MM.1S (cell line): Measurements from ENCODE around the gene ZNF804B.
A peak's percentile ranks its signal among the peaks of the same experiment; 100 is the strongest.

Source experiments
- DNase-seq: peaks from one replicate; pipeline ENCODE4 v3.0.0-alpha.2; 2015
- H2AFZ ChIP-seq: fragments of 300-600 bp; sonication (generic); 2 replicates; pipeline ENCODE4 v1.6.0; 2016; ENCODE audit warnings: antibody characterized with exemption, low read length
- H3F3A ChIP-seq: fragments of 300-600 bp; sonication (generic); 2 replicates; pipeline ENCODE4 v1.6.1; 2016; ENCODE audit warnings: mild to moderate bottlenecking, antibody characterized with exemption, low read length, moderate library complexity, mixed read lengths; ENCODE audit not compliant: insufficient read depth
- H3K27ac ChIP-seq: fragments of 300-600 bp; sonication (generic); 2 replicates; pipeline ENCODE4 v1.5.1; 2016; ENCODE audit warnings: mild to moderate bottlenecking, low read length
- H3K27me3 ChIP-seq: fragments of 300-600 bp; sonication (generic); replicated peaks from 2 replicates; pipeline ENCODE4 v1.6.0; 2016; ENCODE audit warnings: low read length; ENCODE audit not compliant: insufficient read depth
- H3K36me3 ChIP-seq: fragments of 300-600 bp; sonication (generic); replicated peaks from 2 replicates; pipeline ENCODE4 v1.6.1; 2016; ENCODE audit warnings: mild to moderate bottlenecking, low read length, mixed read lengths; ENCODE audit not compliant: insufficient read depth
- H3K4me1 ChIP-seq: fragments of 300-600 bp; sonication (generic); 2 replicates; pipeline ENCODE4 v1.6.1; 2016; ENCODE audit warnings: low read length, mixed read lengths
- H3K4me2 ChIP-seq: fragments of 300-600 bp; sonication (generic); 2 replicates; pipeline ENCODE4 v1.6.0; 2016; ENCODE audit warnings: low read depth, low read length
- H3K4me3 ChIP-seq: fragments of 300-600 bp; sonication (generic); 2 replicates; pipeline ENCODE4 v1.5.1; 2016; ENCODE audit warnings: low read length, mixed read lengths
- H3K79me2 ChIP-seq: fragments of 300-600 bp; sonication (generic); 2 replicates; pipeline ENCODE4 v1.6.1; 2016; ENCODE audit warnings: mixed run types, low read length, mixed read lengths
- H3K9ac ChIP-seq: fragments of 300-600 bp; sonication (generic); 2 replicates; pipeline ENCODE4 v1.6.1; 2016; ENCODE audit warnings: low read length, mixed read lengths
- H3K9me2 ChIP-seq: fragments of 300-600 bp; sonication (generic); replicated peaks from 2 replicates; pipeline ENCODE4 v1.6.1; 2016; ENCODE audit warnings: mild to moderate bottlenecking, low read length, mixed read lengths; ENCODE audit not compliant: insufficient read depth
- H3K9me3 ChIP-seq: fragments of 300-600 bp; sonication (generic); replicated peaks from 2 replicates; pipeline ENCODE4 v1.6.1; 2016; ENCODE audit warnings: mild to moderate bottlenecking, low read length, mixed read lengths; ENCODE audit not compliant: insufficient read depth
- H4K20me1 ChIP-seq: fragments of 300-600 bp; sonication (generic); 2 replicates; pipeline ENCODE4 v1.6.1; 2016; ENCODE audit warnings: mild to moderate bottlenecking, low read length, moderate library complexity, mixed read lengths; ENCODE audit not compliant: insufficient read depth
- EZH2 ChIP-seq: fragments of 300-600 bp; sonication (generic); optimal IDR thresholded peaks from 2 replicates; pipeline ENCODE3; 2017; ENCODE audit warnings: low read depth, mild to moderate bottlenecking, antibody characterized with exemption, low read length, mixed read lengths
- EZH2phosphoT487 ChIP-seq: fragments of 300-600 bp; sonication (generic); IDR thresholded peaks from 2 replicates; pipeline ENCODE4 v1.6.1; 2018; ENCODE audit warnings: antibody characterized with exemption, low read length
- TF ChIP-seq, protein P1 (sequence below): fragments of 300-600 bp; sonication (generic); IDR thresholded peaks from 2 replicates; pipeline ENCODE4 v1.5.1; 2016; ENCODE audit warnings: antibody characterized with exemption, low read length, mixed read lengths

ZNF804B gene

DNA sequence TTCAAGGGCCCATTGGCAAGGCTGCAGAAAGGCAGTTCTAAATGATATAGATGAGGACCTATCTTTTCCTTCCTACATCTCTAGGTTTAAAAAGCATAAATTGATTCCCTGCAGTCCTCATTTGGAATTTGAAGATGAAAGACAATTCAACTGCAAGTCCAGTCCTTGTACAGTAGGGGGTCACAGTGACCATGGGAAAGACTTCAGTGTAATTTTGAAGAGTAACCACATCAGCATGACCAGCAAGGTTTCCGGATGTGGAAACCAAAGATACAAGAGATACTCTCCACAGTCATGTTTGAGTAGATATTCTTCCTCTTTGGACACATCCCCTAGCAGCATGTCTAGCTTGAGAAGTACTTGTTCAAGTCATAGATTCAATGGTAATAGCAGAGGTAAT lies 575.3 kb downstream of the ZNF804B start:
- TF ChIP-seq, protein P1, sequence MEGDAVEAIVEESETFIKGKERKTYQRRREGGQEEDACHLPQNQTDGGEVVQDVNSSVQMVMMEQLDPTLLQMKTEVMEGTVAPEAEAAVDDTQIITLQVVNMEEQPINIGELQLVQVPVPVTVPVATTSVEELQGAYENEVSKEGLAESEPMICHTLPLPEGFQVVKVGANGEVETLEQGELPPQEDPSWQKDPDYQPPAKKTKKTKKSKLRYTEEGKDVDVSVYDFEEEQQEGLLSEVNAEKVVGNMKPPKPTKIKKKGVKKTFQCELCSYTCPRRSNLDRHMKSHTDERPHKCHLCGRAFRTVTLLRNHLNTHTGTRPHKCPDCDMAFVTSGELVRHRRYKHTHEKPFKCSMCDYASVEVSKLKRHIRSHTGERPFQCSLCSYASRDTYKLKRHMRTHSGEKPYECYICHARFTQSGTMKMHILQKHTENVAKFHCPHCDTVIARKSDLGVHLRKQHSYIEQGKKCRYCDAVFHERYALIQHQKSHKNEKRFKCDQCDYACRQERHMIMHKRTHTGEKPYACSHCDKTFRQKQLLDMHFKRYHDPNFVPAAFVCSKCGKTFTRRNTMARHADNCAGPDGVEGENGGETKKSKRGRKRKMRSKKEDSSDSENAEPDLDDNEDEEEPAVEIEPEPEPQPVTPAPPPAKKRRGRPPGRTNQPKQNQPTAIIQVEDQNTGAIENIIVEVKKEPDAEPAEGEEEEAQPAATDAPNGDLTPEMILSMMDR = peak; percentile 27
- no peak for TF ChIP-seq EZH2phosphoT487
- no peak for TF ChIP-seq EZH2
- no peak for DNase-seq

DNA sequence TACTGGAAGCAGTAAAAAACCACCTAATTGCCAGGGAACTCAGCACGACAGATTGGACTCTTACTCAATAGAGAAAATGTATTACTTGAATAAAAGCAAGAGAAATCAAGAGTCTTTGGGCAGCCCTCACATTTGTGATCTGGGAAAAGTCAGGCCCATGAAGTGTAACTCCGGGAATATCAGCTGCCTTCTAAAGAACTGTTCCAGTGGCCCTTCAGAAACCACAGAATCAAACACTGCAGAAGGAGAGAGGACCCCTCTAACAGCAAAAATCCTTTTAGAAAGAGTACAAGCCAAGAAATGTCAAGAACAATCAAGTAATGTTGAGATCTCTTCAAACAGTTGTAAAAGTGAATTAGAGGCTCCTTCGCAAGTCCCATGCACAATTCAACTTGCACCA lies 576.0 kb downstream of the ZNF804B start:
- TF ChIP-seq, protein P1 = no peak
- TF ChIP-seq EZH2 (no peak), EZH2phosphoT487 (no peak)
- no peaks in the 10 kb centered on the region for H3K9me3 ChIP-seq
- H3K27ac ChIP-seq = no peak overlapping the region
- no peak overlapping the region for H3K4me2 ChIP-seq
- no peak overlapping the region for H3K9ac ChIP-seq
- no peak overlapping the region for H2AFZ ChIP-seq
- H3K27me3 ChIP-seq = no peaks in the 10 kb centered on the region
- no peaks in the 10 kb centered on the region for H3K36me3 ChIP-seq
- no peaks in the 10 kb centered on the region for H4K20me1 ChIP-seq
- no peaks in the 10 kb centered on the region for H3F3A ChIP-seq
- no peaks in the 10 kb centered on the region for H3K9me2 ChIP-seq
- no peaks in the 10 kb centered on the region for H3K79me2 ChIP-seq
- no peaks in the 10 kb centered on the region for H3K4me1 ChIP-seq
- DNase-seq = no peak
- no peak overlapping the region for H3K4me3 ChIP-seq

More for the DNA sequence above, 575.3 kb downstream of the ZNF804B start:
- Histone ChIP-seq H4K20me1 (no peaks in the 10 kb centered on the region), H3K4me1 (no peaks in the 10 kb centered on the region), H3K9me2 (no peaks in the 10 kb centered on the region), H3K9ac (no peak overlapping the region), H3K27me3 (no peaks in the 10 kb centered on the region), H3K79me2 (no peaks in the 10 kb centered on the region), H3K9me3 (no peaks in the 10 kb centered on the region), H3K4me3 (no peak overlapping the region), H3F3A (no peaks in the 10 kb centered on the region), H3K27ac (no peak overlapping the region), H3K4me2 (no peak overlapping the region), H3K36me3 (no peaks in the 10 kb centered on the region), H2AFZ (no peak overlapping the region)

DNA sequence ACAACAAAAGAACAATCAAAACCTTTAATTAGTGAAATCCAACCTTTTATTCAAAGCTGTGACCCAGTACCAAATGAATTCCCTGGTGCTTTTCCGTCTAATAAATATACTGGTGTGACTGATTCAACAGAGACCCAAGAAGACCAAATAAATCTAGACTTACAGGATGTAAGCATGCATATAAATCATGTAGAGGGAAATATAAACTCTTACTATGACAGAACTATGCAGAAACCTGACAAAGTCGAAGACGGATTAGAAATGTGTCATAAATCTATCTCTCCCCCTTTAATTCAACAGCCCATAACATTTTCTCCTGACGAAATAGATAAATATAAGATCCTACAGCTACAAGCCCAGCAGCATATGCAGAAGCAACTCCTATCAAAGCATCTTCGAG lies 576.6 kb downstream of the ZNF804B start:
- Histone ChIP-seq H3F3A (no peaks in the 10 kb centered on the region), H2AFZ (no peak overlapping the region), H3K4me1 (no peaks in the 10 kb centered on the region), H3K79me2 (no peaks in the 10 kb centered on the region), H3K27ac (no peak overlapping the region), H3K4me2 (no peak overlapping the region), H3K36me3 (no peaks in the 10 kb centered on the region), H3K9me3 (no peaks in the 10 kb centered on the region), H3K9me2 (no peaks in the 10 kb centered on the region), H3K27me3 (no peaks in the 10 kb centered on the region), H3K9ac (no peak overlapping the region), H3K4me3 (no peak overlapping the region), H4K20me1 (no peaks in the 10 kb centered on the region)
- no peak for TF ChIP-seq EZH2
- TF ChIP-seq EZH2phosphoT487 = no peak
- TF ChIP-seq, protein P1 = no peak
- no peak for DNase-seq
